GM18907 (cell line): Measurements from ENCODE around the gene CFAP126.
"Not testable (repeated sequence)": the region's sequence is repeated elsewhere in the genome, so short reads cannot be mapped to it uniquely, and the experiment has no call there.

Experiments used
- ATAC-seq: cut with Tn5 transposase; IDR thresholded peaks from one replicate; pipeline ENCODE4 v1.9.1; 2021; ENCODE audit warnings: mild to moderate bottlenecking, moderate library complexity; ENCODE audit not compliant: unreplicated experiment

The CFAP126 gene, protein sequence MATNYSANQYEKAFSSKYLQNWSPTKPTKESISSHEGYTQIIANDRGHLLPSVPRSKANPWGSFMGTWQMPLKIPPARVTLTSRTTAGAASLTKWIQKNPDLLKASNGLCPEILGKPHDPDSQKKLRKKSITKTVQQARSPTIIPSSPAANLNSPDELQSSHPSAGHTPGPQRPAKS

DNA sequence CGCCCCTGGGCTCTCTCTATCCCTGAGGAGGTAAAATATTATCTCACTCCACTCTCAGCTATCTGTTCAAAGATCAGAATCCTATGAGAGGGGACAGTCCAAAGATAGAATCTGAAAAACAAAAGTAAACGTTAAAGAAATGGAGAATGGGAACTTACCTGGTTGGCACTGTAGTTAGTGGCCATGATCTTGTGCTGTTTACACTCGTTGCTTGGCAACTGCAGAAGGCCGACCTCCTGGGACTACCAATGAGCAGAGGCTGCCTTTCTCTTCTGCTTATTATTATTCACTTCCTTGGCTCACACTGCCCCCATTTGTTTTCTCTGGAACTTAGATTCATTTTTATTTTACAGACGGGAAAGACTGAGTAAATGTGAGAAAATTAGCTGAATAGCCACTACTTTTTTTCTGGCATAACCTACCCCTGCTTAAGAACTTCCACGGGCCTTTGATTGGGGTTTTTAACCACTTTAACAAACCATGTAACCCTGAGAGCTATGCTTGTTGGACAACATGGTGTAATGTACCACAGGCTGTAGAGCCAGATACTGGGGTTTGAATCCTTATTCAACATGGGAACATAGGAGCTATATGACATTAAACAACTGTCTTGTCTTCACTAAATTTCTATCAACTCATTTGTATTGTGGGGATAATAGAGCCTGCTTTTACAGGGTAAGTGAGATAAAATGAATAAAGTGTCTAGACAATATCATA, at the start of gene CFAP126:
TSS of gene CFAP126 (minus strand) at position 193 of the 717 bp plus-strand sequence. CDS start at position 185, 8 bp downstream.
- ATAC-seq: peak; percentile 87

GRCh38 chr1:161413050-161413449, 45.4 kb upstream of the CFAP126 start:
- ATAC-seq: not testable (repeated sequence)

GRCh38 chr1:161410636-161410970, 42.9 kb upstream of the CFAP126 start:
- ATAC-seq: not testable (repeated sequence)

- ATAC-seq: not testable (repeated sequence)
These were observed 42.4 kb upstream of the CFAP126 start for GRCh38 chr1:161409848-161410635.

GRCh38 chr1:161408429-161409052, 40.9 kb upstream of the CFAP126 start:
- no peak for ATAC-seq

- ATAC-seq: no peak
These were observed 39.8 kb upstream of the CFAP126 start for GRCh38 chr1:161407451-161407985.

DNA sequence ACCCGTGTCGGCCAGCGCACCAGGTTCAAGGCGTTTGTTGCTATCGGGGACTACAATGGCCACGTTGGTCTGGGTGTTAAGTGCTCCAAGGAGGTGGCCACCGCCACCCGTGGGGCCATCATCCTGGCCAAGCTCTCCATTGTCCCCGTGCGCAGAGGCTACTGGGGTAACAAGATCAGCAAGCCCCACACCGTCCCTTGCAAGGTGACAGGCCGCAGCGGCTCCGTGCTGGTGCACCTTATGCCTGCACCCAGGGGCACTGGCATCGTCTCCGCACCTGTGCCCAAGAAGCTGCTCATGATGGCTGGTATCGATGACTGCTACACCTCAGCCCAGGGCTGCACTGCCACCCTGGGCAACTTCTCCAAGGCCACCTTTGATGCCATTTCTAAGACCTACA, 38.9 kb upstream of the CFAP126 start:
- not testable (repeated sequence) for ATAC-seq

DNA sequence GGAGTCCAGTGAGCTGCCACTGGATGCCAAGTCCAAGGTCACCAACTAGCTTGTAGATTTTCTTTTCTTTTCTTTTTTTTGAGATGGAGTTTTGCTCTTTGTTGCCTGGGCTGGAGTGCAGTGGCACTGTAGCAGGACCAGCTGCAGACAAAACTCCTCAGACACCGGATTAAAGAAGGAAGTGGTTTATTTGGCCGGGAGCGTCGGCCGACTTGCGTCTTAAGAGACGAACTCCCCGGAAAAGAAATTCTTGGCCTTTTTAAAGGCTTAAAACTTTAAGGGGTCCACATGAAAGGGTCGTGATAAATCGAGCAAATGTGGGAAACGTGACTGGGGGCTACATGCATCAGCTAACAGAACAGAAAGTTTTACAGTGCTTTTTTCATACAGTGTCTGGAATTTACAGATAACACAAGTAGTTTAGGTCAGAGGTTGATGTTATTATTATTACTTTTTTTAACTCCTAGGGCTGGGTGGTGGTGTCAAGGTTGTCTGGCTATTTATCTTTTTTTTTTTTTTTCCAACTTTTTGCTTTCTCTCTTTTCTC, 36.4 kb upstream of the CFAP126 start:
- no peak for ATAC-seq

DNA sequence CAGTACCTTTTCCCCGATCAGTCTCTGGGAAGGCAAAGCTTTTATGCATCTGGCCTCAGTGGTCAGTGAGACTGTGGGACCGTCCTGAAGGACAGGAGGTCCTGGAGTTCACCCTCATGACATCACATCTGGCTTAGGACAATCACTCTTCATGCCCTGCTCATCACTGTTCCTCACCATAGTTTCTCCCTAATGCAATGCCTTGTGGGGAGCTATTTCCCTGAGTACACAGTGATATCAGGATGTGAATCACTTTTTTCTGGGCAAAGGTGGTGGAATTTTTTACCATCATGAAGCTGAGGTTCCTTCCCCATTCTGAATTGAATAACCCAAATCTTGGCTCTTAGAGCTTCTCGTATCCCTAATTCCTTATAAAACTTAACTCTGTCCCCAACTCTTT, 34.8 kb upstream of the CFAP126 start:
- no peak for ATAC-seq

DNA sequence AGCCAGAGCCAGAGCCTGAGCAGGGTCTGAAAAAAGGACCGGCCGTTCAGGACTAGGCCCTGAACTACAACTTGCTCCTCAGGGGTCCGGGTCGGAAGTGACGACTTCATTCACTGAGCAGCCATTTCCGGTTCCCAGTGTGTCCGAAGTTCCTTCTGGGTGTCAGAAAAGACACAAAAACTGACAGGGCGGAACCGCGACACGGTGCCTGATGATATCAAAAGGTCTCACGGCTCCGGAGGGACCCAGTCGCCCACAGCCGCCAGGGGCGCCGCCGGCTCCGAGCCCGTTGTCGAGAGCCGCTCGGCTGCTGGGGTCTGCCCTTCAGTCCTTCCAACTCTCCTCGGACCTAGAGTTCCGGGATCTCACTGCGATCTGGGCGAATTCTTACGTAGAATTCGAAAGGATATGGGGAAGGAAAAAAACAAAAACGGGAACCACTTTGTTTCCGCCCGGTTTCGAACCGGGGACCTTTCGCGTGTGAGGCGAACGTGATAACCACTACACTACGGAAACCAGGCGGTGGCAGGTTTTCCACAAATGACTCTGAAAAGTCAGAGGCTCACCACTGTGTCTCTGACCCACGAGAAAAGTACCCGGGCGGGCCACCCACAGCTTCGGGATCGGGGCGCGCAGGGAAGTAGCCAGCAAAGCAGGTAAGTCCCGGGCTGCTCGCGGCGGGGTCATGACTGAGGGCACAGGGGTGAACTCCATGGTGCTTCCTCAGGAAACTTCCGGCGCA, 31.8 kb upstream of the CFAP126 start:
- ATAC-seq: peak; percentile 75

DNA sequence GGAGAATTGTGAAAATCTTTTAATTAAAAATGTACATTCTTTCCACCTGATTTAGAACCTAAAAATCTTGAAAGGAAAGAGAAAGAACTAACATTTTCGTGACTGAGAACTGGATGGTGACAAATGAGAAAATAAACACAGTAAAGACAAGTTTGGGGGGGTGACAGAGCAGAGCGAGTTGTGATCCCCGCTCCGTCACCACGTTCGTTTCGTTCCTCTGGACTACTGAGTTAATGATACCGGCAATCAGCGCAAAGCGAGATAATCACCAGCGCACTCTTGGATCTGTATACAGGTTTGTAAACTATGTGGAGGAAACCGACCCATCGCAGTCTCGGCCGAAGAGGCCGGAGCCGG, 31.2 kb upstream of the CFAP126 start:
- no peak for ATAC-seq

GRCh38 chr1:161397038-161397437, 29.4 kb upstream of the CFAP126 start:
- not testable (repeated sequence) for ATAC-seq

GRCh38 chr1:161393151-161393550, 25.5 kb upstream of the CFAP126 start:
- ATAC-seq: no peak

GRCh38 chr1:161391611-161392010, 23.9 kb upstream of the CFAP126 start:
- ATAC-seq: no peak

DNA sequence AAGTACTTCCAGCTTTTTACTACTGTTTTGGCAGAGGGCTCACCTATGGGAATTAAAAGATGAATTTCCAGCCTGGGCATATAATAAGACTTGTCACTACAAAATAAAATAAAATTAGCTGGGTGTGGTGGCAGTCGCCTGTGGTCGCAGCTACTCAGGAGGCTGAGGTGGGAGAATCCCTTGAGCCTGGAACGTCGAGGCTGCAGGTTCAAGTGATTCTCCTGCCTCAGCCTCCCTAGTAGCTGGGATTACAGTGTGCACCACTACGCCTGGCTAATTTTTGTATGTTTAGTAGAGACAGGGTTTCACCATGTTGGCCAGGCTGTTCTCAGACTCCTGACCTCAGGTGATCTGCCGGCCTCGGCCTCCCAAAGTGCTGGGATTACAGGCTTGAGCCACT, 23.5 kb upstream of the CFAP126 start:
- ATAC-seq: not testable (repeated sequence)

- ATAC-seq: no peak
These were observed 22.8 kb upstream of the CFAP126 start for GRCh38 chr1:161390559-161390858.

DNA sequence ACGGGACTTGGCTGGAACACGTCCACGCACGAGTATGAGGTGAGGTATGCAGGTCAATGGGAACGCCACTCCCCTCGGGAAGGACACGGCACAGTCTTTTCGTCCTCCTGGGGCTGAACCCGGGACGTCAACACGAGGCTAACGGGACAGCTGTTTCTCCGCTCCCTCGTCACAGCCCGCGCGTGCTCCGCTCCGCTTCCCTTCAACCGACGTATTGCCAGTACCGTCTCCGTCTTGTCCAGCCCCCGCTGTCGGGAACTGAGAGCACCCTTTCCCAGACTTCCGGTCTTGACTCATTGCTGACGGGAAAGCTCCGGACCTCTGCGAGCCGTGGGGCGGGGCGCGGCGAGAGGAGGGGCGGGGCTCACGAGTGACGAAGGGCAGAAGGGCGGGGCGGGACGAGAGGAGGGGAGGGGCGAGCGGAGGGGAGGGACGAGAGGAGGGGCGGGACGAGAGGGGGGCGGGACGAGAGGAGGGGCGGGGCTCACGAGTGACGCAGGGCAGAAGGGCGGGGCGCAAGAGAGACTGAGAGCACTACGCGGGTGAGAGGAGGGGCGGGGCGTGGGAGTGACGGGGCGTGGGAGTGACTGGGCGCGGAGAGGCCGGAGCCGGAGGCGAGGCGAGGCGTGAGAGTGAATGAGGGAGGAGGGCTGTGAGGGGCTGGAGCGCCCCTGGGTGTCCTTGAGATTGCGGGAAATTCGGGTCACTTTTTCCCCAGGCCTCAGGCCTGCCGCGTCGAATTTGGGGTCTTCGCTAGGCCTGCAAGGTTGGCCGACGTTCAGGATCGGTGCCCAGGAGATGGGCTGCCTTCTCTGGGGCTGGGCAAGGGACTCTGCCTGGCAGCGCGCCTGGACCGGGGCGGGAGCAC, 22.2 kb upstream of the CFAP126 start:
- peak; percentile 69 for ATAC-seq

GRCh38 chr1:161389158-161389557, 21.5 kb upstream of the CFAP126 start:
- ATAC-seq: not testable (repeated sequence)

DNA sequence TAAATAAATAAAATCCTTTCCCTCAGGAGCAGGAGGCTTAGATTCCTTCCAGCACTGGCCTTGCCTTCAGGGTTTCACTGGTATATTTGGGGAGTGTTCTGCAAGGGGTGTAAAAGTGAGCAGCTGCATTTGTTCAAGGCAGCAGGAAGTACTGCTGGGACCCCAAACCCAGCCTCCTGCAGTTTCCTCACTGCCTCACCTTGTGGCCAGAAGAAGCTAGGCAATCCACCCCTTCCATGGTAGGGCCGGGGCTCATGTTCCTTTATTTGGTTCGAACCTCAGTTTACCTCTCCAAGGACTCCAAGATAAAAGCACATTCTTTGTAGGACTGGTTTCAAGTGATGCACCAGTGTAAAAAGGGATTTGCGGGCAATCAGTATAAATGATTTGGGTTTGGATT, 21.0 kb upstream of the CFAP126 start:
- ATAC-seq: no peak
